Hepatocyte (in vitro differentiated cells): ENCODE data around the gene RPL13. TPM values are rescaled to one million over a fixed set of nuclear protein-coding genes. Genes with fewer than 3 reads are reported as not detected.
A peak's percentile ranks its signal among the peaks of the same experiment; 100 is the strongest.

Experiments
- DNase-seq: peaks from one replicate; pipeline ENCODE4 v3.0.0-alpha.2; 2016; ENCODE audit warnings: low spot score
- H2AFZ ChIP-seq: fragments of 200-600 bp; sonication (generic); 2 replicates; pipeline ENCODE4 v1.6.0; 2016; ENCODE audit warnings: antibody characterized with exemption, mild to moderate bottlenecking
- H3K27ac ChIP-seq: fragments of 200-600 bp; sonication (generic); 2 replicates; pipeline ENCODE4 v1.5.1; 2016; ENCODE audit warnings: mild to moderate bottlenecking
- H3K27me3 ChIP-seq: fragments of 200-600 bp; sonication (generic); 2 replicates; pipeline ENCODE4 v1.6.1; 2016
- H3K36me3 ChIP-seq: fragments of 200-600 bp; sonication (generic); replicated peaks from 2 replicates; pipeline ENCODE4 v1.5.1; 2016; ENCODE audit warnings: low read depth; ENCODE audit not compliant: insufficient read depth
- H3K4me1 ChIP-seq: fragments of 200-600 bp; sonication (generic); 2 replicates; pipeline ENCODE4 v1.5.1; 2016; ENCODE audit warnings: mild to moderate bottlenecking, moderate library complexity; ENCODE audit not compliant: insufficient read depth
- H3K4me2 ChIP-seq: fragments of 200-600 bp; sonication (generic); 2 replicates; pipeline ENCODE4 v1.6.0; 2016
- H3K4me3 ChIP-seq: fragments of 200-600 bp; sonication (generic); 2 replicates; pipeline ENCODE4 v1.5.1; 2016; ENCODE audit warnings: mild to moderate bottlenecking
- H3K79me2 ChIP-seq: fragments of 200-600 bp; sonication (generic); 2 replicates; pipeline ENCODE4 v1.6.0; 2017; ENCODE audit warnings: mild to moderate bottlenecking
- H3K9me2 ChIP-seq: fragments of 200-600 bp; sonication (generic); replicated peaks from 2 replicates; pipeline ENCODE4 v1.6.0; 2017; ENCODE audit warnings: mild to moderate bottlenecking; ENCODE audit not compliant: insufficient read depth
- H3K9me3 ChIP-seq: fragments of 200-600 bp; sonication (generic); 2 replicates; pipeline ENCODE4 v1.5.1; 2016; ENCODE audit warnings: low read depth, mild to moderate bottlenecking
- H4K20me1 ChIP-seq: fragments of 200-600 bp; sonication (generic); 2 replicates; pipeline ENCODE4 v1.6.0; 2016; ENCODE audit warnings: mild to moderate bottlenecking; ENCODE audit not compliant: insufficient read depth, poor library complexity, severe bottlenecking
- CTCF ChIP-seq: fragments of 200-600 bp; sonication (generic); IDR thresholded peaks from 2 replicates; pipeline ENCODE4 v1.5.1; 2016; ENCODE audit warnings: antibody characterized with exemption, mild to moderate bottlenecking; ENCODE audit not compliant: poor library complexity
- EZH2 ChIP-seq: fragments of 200-600 bp; sonication (generic); IDR thresholded peaks from 2 replicates; pipeline ENCODE4 v1.6.1; 2016; ENCODE audit warnings: antibody characterized with exemption, mild to moderate bottlenecking, borderline replicate concordance
- EZH2phosphoT487 ChIP-seq: fragments of 200-600 bp; sonication (generic); IDR thresholded peaks from one replicate; pipeline ENCODE4 v1.6.1; 2018; ENCODE audit warnings: antibody characterized with exemption, mild to moderate bottlenecking, low read depth, moderate library complexity; ENCODE audit not compliant: unreplicated experiment, severe bottlenecking
- WGBS: methylation state at CpG from one replicate; pipeline ENCODE4 v1.1.6; 2016; ENCODE audit warnings: low lambda C conversion rate; ENCODE audit errors: missing lambda C conversion rate; 5-methylcytosine and 5-hydroxymethylcytosine counted together
- polyA plus RNA-seq: library from polyadenylated mRNA; unstranded; fragments of >200 nt; fragmentation: Nextera tagmentation; extraction: Ambion mirVana; gene quantifications from 2 replicates; pipeline ENCODE4 v1.2.1, GENCODE V29; 2016
- total RNA-seq: library from RNA; depleted of rRNA; stranded (reverse); fragments of >200 nt; gene quantifications from 2 replicates; pipeline ENCODE4 v1.2.3, GENCODE V29; 2014

RPL13 gene
- total and polyA plus RNA-seq, 2 experiments from 2014 or later, result 1,312 to 4,787 TPM

- H2AFZ ChIP-seq, result no peak overlapping the region
- no peak for DNase-seq
- peaks cover 27% of the 10 kb centered on the region for H3K79me2 ChIP-seq
- 67% methylated on average over 22 of the region's 22 CpGs for WGBS
- H3K4me1 ChIP-seq, result peaks cover 40% of the 10 kb centered on the region
- H3K27ac ChIP-seq, result peak overlapping the region; percentile 1
- peak overlapping the region; percentile 73 for H3K4me2 ChIP-seq
- TF ChIP-seq EZH2phosphoT487, result no peak
- TF ChIP-seq CTCF, result no peak
- TF ChIP-seq EZH2, result no peak
- peaks cover 47% of the 10 kb centered on the region for H4K20me1 ChIP-seq
- no peaks in the 10 kb centered on the region for H3K36me3 ChIP-seq
- no peak overlapping the region for H3K4me3 ChIP-seq
- no peaks in the 10 kb centered on the region for H3K27me3 ChIP-seq
- no peaks in the 10 kb centered on the region for H3K9me3 ChIP-seq
- H3K9me2 ChIP-seq, result no peaks in the 10 kb centered on the region
Observed at GRCh38 chr16:89564476-89565255, 4.2 kb downstream of the RPL13 start.

GRCh38 chr16:89565256-89565505 is 4.7 kb downstream of the RPL13 start:
- Histone ChIP-seq H3K4me1 (peaks cover 38% of the 10 kb centered on the region), H4K20me1 (peaks cover 47% of the 10 kb centered on the region), H3K27ac (peak overlapping the region; percentile 54), H3K36me3 (no peaks in the 10 kb centered on the region), H3K9me2 (no peaks in the 10 kb centered on the region), H3K27me3 (no peaks in the 10 kb centered on the region), H2AFZ (no peak overlapping the region), H3K4me3 (no peak overlapping the region), H3K9me3 (no peaks in the 10 kb centered on the region), H3K79me2 (peaks cover 27% of the 10 kb centered on the region), H3K4me2 (peak overlapping the region; percentile 73)
- WGBS, result 17% methylated on average over 3 of the region's 3 CpGs
- no peak for TF ChIP-seq EZH2
- no peak for TF ChIP-seq EZH2phosphoT487
- TF ChIP-seq CTCF, result no peak
- no peak for DNase-seq

GRCh38 chr16:89565506-89566372 is 5.3 kb downstream of the RPL13 start:
- Histone ChIP-seq H4K20me1 (peaks cover 47% of the 10 kb centered on the region), H2AFZ (no peak overlapping the region), H3K27ac (peak overlapping the region; percentile 54), H3K27me3 (no peaks in the 10 kb centered on the region), H3K4me3 (no peak overlapping the region), H3K4me2 (peak overlapping the region; percentile 73), H3K36me3 (no peaks in the 10 kb centered on the region), H3K9me2 (no peaks in the 10 kb centered on the region), H3K79me2 (peaks cover 25% of the 10 kb centered on the region), H3K4me1 (peaks cover 38% of the 10 kb centered on the region), H3K9me3 (no peaks in the 10 kb centered on the region)
- 13% methylated on average over 44 of the region's 46 CpGs for WGBS
- peak; percentile 66 for DNase-seq
- TF ChIP-seq CTCF, result peak; percentile 60
- no peak for TF ChIP-seq EZH2
